ENCODE measurements around the gene RAB9A. TPM values are rescaled to one million over a fixed set of nuclear protein-coding genes. Genes with fewer than 3 reads are reported as not detected.
A peak's percentile ranks its signal among the peaks of the same experiment; 100 is the strongest.
"Not testable (repeated sequence)": the region's sequence is repeated elsewhere in the genome, so short reads cannot be mapped to it uniquely, and the experiment has no call there.

The RAB9A gene
- polyA plus RNA-seq, 1 donor from 2014 or later = 25.6 TPM

- H3K9me3 Mint-ChIP-seq = no peaks in the 10 kb centered on the region
- H3K27ac Mint-ChIP-seq = peak overlapping the region in 2 of 3 donors; percentile 2 to 33
- peaks cover 1 to 13% (median 6%) of the 10 kb centered on the region in 3 donors for H3K4me1 Mint-ChIP-seq
- no peak overlapping the region for H3K4me3 Mint-ChIP-seq
- H3K27me3 Mint-ChIP-seq = no peaks in the 10 kb centered on the region
- peaks cover 4% of the 10 kb centered on the region for H3K36me3 Mint-ChIP-seq
These were observed 29.9 kb upstream of the RAB9A start for GRCh38 chrX:13659063-13659462.

GRCh38 chrX:13661735-13662288 is 27.1 kb upstream of the RAB9A start:
- no peaks in the 10 kb centered on the region for H3K27me3 Mint-ChIP-seq
- H3K27ac Mint-ChIP-seq = peak overlapping the region in 1 of 3 donors; percentile 54
- peaks cover 1 to 6% (median 6%) of the 10 kb centered on the region in 3 donors for H3K4me1 Mint-ChIP-seq
- H3K4me3 Mint-ChIP-seq = peak overlapping the region in 1 of 4 donors; percentile 12
- no peaks in the 10 kb centered on the region for H3K9me3 Mint-ChIP-seq
- peaks cover 10% of the 10 kb centered on the region for H3K36me3 Mint-ChIP-seq

GRCh38 chrX:13662355-13662791 is 26.6 kb upstream of the RAB9A start:
- Mint-ChIP-seq H3K4me1 (peaks cover 1 to 6% (median 6%) of the 10 kb centered on the region in 3 donors), H3K27ac (no peak overlapping the region), H3K4me3 (no peak overlapping the region), H3K27me3 (no peaks in the 10 kb centered on the region), H3K9me3 (no peaks in the 10 kb centered on the region), H3K36me3 (peaks cover 10% of the 10 kb centered on the region)

GRCh38 chrX:13664020-13664419 is 24.9 kb upstream of the RAB9A start:
- Mint-ChIP-seq H3K36me3 (peaks cover 10% of the 10 kb centered on the region), H3K4me3 (no peak overlapping the region), H3K9me3 (no peaks in the 10 kb centered on the region), H3K27me3 (peaks cover 3% of the 10 kb centered on the region), H3K4me1 (peaks cover 0 to 2% (median under 1%) of the 10 kb centered on the region in 3 donors), H3K27ac (no peak overlapping the region)

- Mint-ChIP-seq H3K27me3 (peaks cover 22% of the 10 kb centered on the region), H3K36me3 (peaks cover 21% of the 10 kb centered on the region), H3K9me3 (no peaks in the 10 kb centered on the region), H3K27ac (peak overlapping the region in 1 of 3 donors; percentile 65), H3K4me3 (no peak overlapping the region), H3K4me1 (peaks cover 9 to 13% (median 10%) of the 10 kb centered on the region in 3 donors)
These were observed 22.1 kb upstream of the RAB9A start for GRCh38 chrX:13666836-13667235.

- Mint-ChIP-seq H3K4me3 (no peak overlapping the region), H3K36me3 (peaks cover 21% of the 10 kb centered on the region), H3K4me1 (peaks cover 9 to 13% (median 10%) of the 10 kb centered on the region in 3 donors), H3K27me3 (peaks cover 28% of the 10 kb centered on the region), H3K9me3 (no peaks in the 10 kb centered on the region), H3K27ac (no peak overlapping the region)
These were observed 21.0 kb upstream of the RAB9A start for GRCh38 chrX:13667919-13668318.

GRCh38 chrX:13669246-13669737 is 19.6 kb upstream of the RAB9A start:
- Mint-ChIP-seq H3K27ac (peak overlapping the region in 2 of 3 donors; percentile 33 to 49), H3K4me1 (peaks cover 9 to 13% (median 10%) of the 10 kb centered on the region in 3 donors), H3K4me3 (peak overlapping the region; percentile 27 to 91 (median 66)), H3K27me3 (peaks cover 34% of the 10 kb centered on the region), H3K9me3 (no peaks in the 10 kb centered on the region), H3K36me3 (peaks cover 21% of the 10 kb centered on the region)

GRCh38 chrX:13669755-13670154 is 19.2 kb upstream of the RAB9A start:
- H3K9me3 Mint-ChIP-seq, H3K27ac Mint-ChIP-seq: not testable (repeated sequence)
- Mint-ChIP-seq H3K36me3 (peaks cover 21% of the 10 kb centered on the region), H3K4me3 (peak overlapping the region in 1 of 4 donors; percentile 91), H3K27me3 (peaks cover 34% of the 10 kb centered on the region), H3K4me1 (peaks cover 9 to 13% (median 10%) of the 10 kb centered on the region in 3 donors)

- no peaks in the 10 kb centered on the region for H3K9me3 Mint-ChIP-seq
- H3K36me3 Mint-ChIP-seq = peaks cover 20% of the 10 kb centered on the region
- no peak overlapping the region for H3K27ac Mint-ChIP-seq
- H3K4me1 Mint-ChIP-seq = peaks cover 9 to 13% (median 10%) of the 10 kb centered on the region in 3 donors
- H3K4me3 Mint-ChIP-seq = no peak overlapping the region
- peaks cover 34% of the 10 kb centered on the region for H3K27me3 Mint-ChIP-seq
These were observed 18.7 kb upstream of the RAB9A start for GRCh38 chrX:13670197-13670596.

GRCh38 chrX:13673016-13673415 is 15.9 kb upstream of the RAB9A start:
- H3K4me1 Mint-ChIP-seq = peaks cover 9 to 13% (median 10%) of the 10 kb centered on the region in 3 donors
- peaks cover 19% of the 10 kb centered on the region for H3K36me3 Mint-ChIP-seq
- no peaks in the 10 kb centered on the region for H3K9me3 Mint-ChIP-seq
- no peak overlapping the region for H3K27ac Mint-ChIP-seq
- peaks cover 32% of the 10 kb centered on the region for H3K27me3 Mint-ChIP-seq
- H3K4me3 Mint-ChIP-seq = peak overlapping the region in 1 of 4 donors; percentile 67

- peaks cover 3% of the 10 kb centered on the region for H3K36me3 Mint-ChIP-seq
- H3K27ac Mint-ChIP-seq = no peak overlapping the region
- peaks cover 0 to 2% (median 0%) of the 10 kb centered on the region in 3 donors for H3K9me3 Mint-ChIP-seq
- peaks cover 12% of the 10 kb centered on the region for H3K27me3 Mint-ChIP-seq
- H3K4me3 Mint-ChIP-seq = no peak overlapping the region
- H3K4me1 Mint-ChIP-seq = no peaks in the 10 kb centered on the region
These were observed 12.0 kb upstream of the RAB9A start for GRCh38 chrX:13676885-13677284.

- not testable (repeated sequence) for H3K27me3 Mint-ChIP-seq, H3K36me3 Mint-ChIP-seq, H3K4me1 Mint-ChIP-seq, H3K4me3 Mint-ChIP-seq, H3K9me3 Mint-ChIP-seq
- H3K27ac Mint-ChIP-seq = peak overlapping the region in 1 of 3 donors; percentile 1
These were observed 9.2 kb upstream of the RAB9A start for GRCh38 chrX:13679700-13680099.

GRCh38 chrX:13681595-13681994 is 7.3 kb upstream of the RAB9A start:
- Mint-ChIP-seq H3K36me3 (no peaks in the 10 kb centered on the region), H3K4me3 (no peak overlapping the region), H3K27me3 (no peaks in the 10 kb centered on the region), H3K9me3 (peaks cover 0 to 2% (median 0%) of the 10 kb centered on the region in 3 donors), H3K4me1 (peaks cover 0 to 1% (median 0%) of the 10 kb centered on the region in 3 donors), H3K27ac (no peak overlapping the region)

- H3K4me3 Mint-ChIP-seq = no peak overlapping the region
- no peaks in the 10 kb centered on the region for H3K36me3 Mint-ChIP-seq
- H3K27me3 Mint-ChIP-seq = peaks cover 5% of the 10 kb centered on the region
- peaks cover 3 to 10% (median 7%) of the 10 kb centered on the region in 3 donors for H3K4me1 Mint-ChIP-seq
- no peaks in the 10 kb centered on the region for H3K9me3 Mint-ChIP-seq
- no peak overlapping the region for H3K27ac Mint-ChIP-seq
These were observed 4.6 kb upstream of the RAB9A start for GRCh38 chrX:13684361-13684760.

GRCh38 chrX:13685126-13685763 is 3.7 kb upstream of the RAB9A start:
- H3K36me3 Mint-ChIP-seq = no peaks in the 10 kb centered on the region
- H3K27me3 Mint-ChIP-seq = peaks cover 10% of the 10 kb centered on the region
- H3K4me1 Mint-ChIP-seq = peaks cover 6 to 15% (median 9%) of the 10 kb centered on the region in 3 donors
- no peak overlapping the region for H3K4me3 Mint-ChIP-seq
- H3K27ac Mint-ChIP-seq = no peak overlapping the region
- H3K9me3 Mint-ChIP-seq = no peaks in the 10 kb centered on the region

All from IgD-negative memory B cell (primary cell).